GM12878 (cell line): Measurements from ENCODE around the gene TRAF7. TPM values are rescaled to one million over a fixed set of nuclear protein-coding genes. Genes with fewer than 3 reads are reported as not detected.

ENCODE experiments used
- CHD4 ChIP-seq: fragments of 200-600 bp; sonication (generic); IDR thresholded peaks from 2 replicates; pipeline ENCODE4 v1.6.1; 2016; ENCODE audit warnings: mild to moderate bottlenecking
- CREM ChIP-seq: IDR thresholded peaks from 2 replicates; pipeline ENCODE4 v1.6.1; 2014; ENCODE audit warnings: antibody characterized with exemption, low read depth
- CTCF ChIP-seq, 3 experiments: IDR thresholded peaks in 2 of 3; conservative IDR thresholded peaks in 1 of 3; 2 replicates each; pipeline ENCODE4 v1.5.1; 2011; ENCODE audit warnings: low read depth in 3 of 3, low read length in 3 of 3, mild to moderate bottlenecking in 3 of 3, control low read depth in 2 of 3, moderate library complexity in 2 of 3, inconsistent platforms in 1 of 3, mixed read lengths in 1 of 3; ENCODE audit not compliant: control insufficient read depth in 2 of 3, insufficient read depth in 1 of 3; ENCODE audit errors: extremely low read depth in 1 of 3
- EED ChIP-seq: sonication (generic); IDR thresholded peaks from 2 replicates; pipeline ENCODE4 v1.6.1; 2016; ENCODE audit warnings: antibody characterized with exemption, low read depth
- HDAC2 ChIP-seq: fragments of 200-600 bp; sonication (generic); IDR thresholded peaks from 2 replicates; pipeline ENCODE4 v1.6.1; 2017
- IKZF2 ChIP-seq, 2 experiments: fragments of 450-650 bp; IDR thresholded peaks; 2 replicates each; pipeline ENCODE4 v1.6.1; 2017; ENCODE audit warnings: mild to moderate bottlenecking in 2 of 2, moderate library complexity in 2 of 2
- LARP7 ChIP-seq: fragments of 450-650 bp; IDR thresholded peaks from 2 replicates; pipeline ENCODE4 v1.6.1; 2017; ENCODE audit warnings: mild to moderate bottlenecking
- MLLT1 ChIP-seq: fragments of 450-650 bp; IDR thresholded peaks from 2 replicates; pipeline ENCODE4 v1.6.1; 2016; ENCODE audit warnings: mild to moderate bottlenecking
- MTA2 ChIP-seq: fragments of 450-650 bp; IDR thresholded peaks from 2 replicates; pipeline ENCODE4 v1.6.1; 2016; ENCODE audit warnings: low read depth, mild to moderate bottlenecking, moderate library complexity
- MTA3 ChIP-seq: IDR thresholded peaks from 2 replicates; pipeline ENCODE4 v1.6.1; 2012; ENCODE audit warnings: low read length, inconsistent platforms, borderline replicate concordance
- MYB ChIP-seq: fragments of 150-350 bp; IDR thresholded peaks from 2 replicates; pipeline ENCODE4 v1.6.1; 2014; ENCODE audit warnings: mild to moderate bottlenecking, low read depth, low read length, borderline replicate concordance
- PML ChIP-seq: IDR thresholded peaks from 2 replicates; pipeline ENCODE4 v1.6.1; 2012; ENCODE audit warnings: low read length, inconsistent platforms
- RAD51 ChIP-seq: fragments of 450-650 bp; IDR thresholded peaks from 2 replicates; pipeline ENCODE4 v1.6.1; 2016; ENCODE audit warnings: moderate library complexity, mild to moderate bottlenecking, inconsistent platforms
- RCOR1 ChIP-seq: conservative IDR thresholded peaks from 2 replicates; pipeline ENCODE4 v1.6.1; 2012; ENCODE audit warnings: low read depth, low read length, improper control_type of control experiment
- SKIL ChIP-seq: fragments of 450-650 bp; IDR thresholded peaks from 2 replicates; pipeline ENCODE4 v1.6.1; 2017; ENCODE audit warnings: mild to moderate bottlenecking, low read depth, inconsistent platforms; ENCODE audit not compliant: poor library complexity, severe bottlenecking
- SUZ12 ChIP-seq: fragments of 200-600 bp; sonication (generic); IDR thresholded peaks from one replicate; pipeline ENCODE4 v1.6.1; 2018; ENCODE audit warnings: antibody characterized with exemption, mild to moderate bottlenecking; ENCODE audit not compliant: unreplicated experiment
- WRNIP1 ChIP-seq: IDR thresholded peaks from 2 replicates; pipeline ENCODE4 v1.6.1; 2011; ENCODE audit warnings: low read depth, low read length, improper control_type of control experiment, borderline replicate concordance
- ZNF622 ChIP-seq: fragments of 450-650 bp; IDR thresholded peaks from 2 replicates; pipeline ENCODE4 v1.6.1; 2017; ENCODE audit warnings: mild to moderate bottlenecking, inconsistent platforms
- polyA plus RNA-seq, 11 experiments: library from polyadenylated mRNA; depleted of rRNA in 4 of 11; unstranded in 6 of 11; stranded (reverse) in 5 of 11; fragments of >200 nt; fragmentation: Nextera tagmentation in 4 of 11; fragmentation: Illumina TruSeq in 1 of 11; extraction: Ambion mirVana in 4 of 11; extraction: Trizol in 1 of 11; gene quantifications; 1 replicate in 1 of 11; 2 replicates in 10 of 11; pipeline versions ENCODE4 v1.2.1 to v1.2.3, GENCODE V29; 2011 to 2016; ENCODE audit warnings: inconsistent platforms in 2 of 11, missing spikeins in 2 of 11, low read depth in 1 of 11
- total RNA-seq, 4 experiments: library from RNA; depleted of rRNA in 3 of 4; stranded (reverse); fragments of >200 nt in 3 of 4; fragmentation: Illumina TruSeq in 1 of 4; extraction: Trizol in 1 of 4; gene quantifications; 2 replicates each; pipeline versions ENCODE4 v1.2.1 to v1.2.3, GENCODE V29; 2013 to 2021
- TF ChIP-seq, protein P1 (sequence below): IDR thresholded peaks from 2 replicates; pipeline ENCODE4 v1.6.1; 2011; ENCODE audit warnings: low read depth, mild to moderate bottlenecking, low read length, moderate library complexity, borderline replicate concordance; ENCODE audit errors: extremely low read depth
- TF ChIP-seq, protein P2 (sequence below): fragments of 450-650 bp; conservative IDR thresholded peaks from 2 replicates; pipeline ENCODE4 v1.6.1; 2017; ENCODE audit warnings: mild to moderate bottlenecking, moderate library complexity
- TF ChIP-seq, protein P3 (sequence below): IDR thresholded peaks from 2 replicates; pipeline ENCODE4 v1.6.1; 2011; ENCODE audit warnings: mild to moderate bottlenecking, low read depth, low read length, moderate library complexity; ENCODE audit not compliant: insufficient replicate concordance

The TRAF7 gene
- total and polyA plus RNA-seq, 10 of the 15 experiments (the other 5 are each of a cell fraction or from before 2014, with no cell fraction given): 0.61 to 87.0 (median 30.0) TPM

GRCh38 chr16:2148714-2149629 lies 6.6 kb upstream of the TRAF7 start (continued):
- no peak for TF ChIP-seq RCOR1
- no peak for TF ChIP-seq WRNIP1
- TF ChIP-seq LARP7: peak; percentile 73; the same call in 1 of the 2 replicates
- no peak for TF ChIP-seq PML
- no peak for TF ChIP-seq RAD51
- no peak for TF ChIP-seq HDAC2
- TF ChIP-seq, protein P1, sequence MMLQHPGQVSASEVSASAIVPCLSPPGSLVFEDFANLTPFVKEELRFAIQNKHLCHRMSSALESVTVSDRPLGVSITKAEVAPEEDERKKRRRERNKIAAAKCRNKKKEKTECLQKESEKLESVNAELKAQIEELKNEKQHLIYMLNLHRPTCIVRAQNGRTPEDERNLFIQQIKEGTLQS: no peak
- TF ChIP-seq MTA2: no peak
- TF ChIP-seq MLLT1: no peak
- TF ChIP-seq, protein P2, sequence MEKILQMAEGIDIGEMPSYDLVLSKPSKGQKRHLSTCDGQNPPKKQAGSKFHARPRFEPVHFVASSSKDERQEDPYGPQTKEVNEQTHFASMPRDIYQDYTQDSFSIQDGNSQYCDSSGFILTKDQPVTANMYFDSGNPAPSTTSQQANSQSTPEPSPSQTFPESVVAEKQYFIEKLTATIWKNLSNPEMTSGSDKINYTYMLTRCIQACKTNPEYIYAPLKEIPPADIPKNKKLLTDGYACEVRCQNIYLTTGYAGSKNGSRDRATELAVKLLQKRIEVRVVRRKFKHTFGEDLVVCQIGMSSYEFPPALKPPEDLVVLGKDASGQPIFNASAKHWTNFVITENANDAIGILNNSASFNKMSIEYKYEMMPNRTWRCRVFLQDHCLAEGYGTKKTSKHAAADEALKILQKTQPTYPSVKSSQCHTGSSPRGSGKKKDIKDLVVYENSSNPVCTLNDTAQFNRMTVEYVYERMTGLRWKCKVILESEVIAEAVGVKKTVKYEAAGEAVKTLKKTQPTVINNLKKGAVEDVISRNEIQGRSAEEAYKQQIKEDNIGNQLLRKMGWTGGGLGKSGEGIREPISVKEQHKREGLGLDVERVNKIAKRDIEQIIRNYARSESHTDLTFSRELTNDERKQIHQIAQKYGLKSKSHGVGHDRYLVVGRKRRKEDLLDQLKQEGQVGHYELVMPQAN: peak; percentile 33; the same call in 1 of the 2 replicates
- no peak for TF ChIP-seq EED
- TF ChIP-seq CREM: no peak
- no peak for TF ChIP-seq ZNF622
- TF ChIP-seq MYB: no peak
- TF ChIP-seq, protein P3, sequence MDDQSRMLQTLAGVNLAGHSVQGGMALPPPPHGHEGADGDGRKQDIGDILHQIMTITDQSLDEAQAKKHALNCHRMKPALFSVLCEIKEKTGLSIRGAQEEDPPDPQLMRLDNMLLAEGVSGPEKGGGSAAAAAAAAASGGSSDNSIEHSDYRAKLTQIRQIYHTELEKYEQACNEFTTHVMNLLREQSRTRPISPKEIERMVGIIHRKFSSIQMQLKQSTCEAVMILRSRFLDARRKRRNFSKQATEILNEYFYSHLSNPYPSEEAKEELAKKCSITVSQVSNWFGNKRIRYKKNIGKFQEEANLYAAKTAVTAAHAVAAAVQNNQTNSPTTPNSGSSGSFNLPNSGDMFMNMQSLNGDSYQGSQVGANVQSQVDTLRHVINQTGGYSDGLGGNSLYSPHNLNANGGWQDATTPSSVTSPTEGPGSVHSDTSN: no peak
- no peak for TF ChIP-seq MTA3
- peak; percentile 28 for TF ChIP-seq SUZ12
- no peak for TF ChIP-seq SKIL
- peak in 1 of 3 experiments; percentile 28; a peak in 2 of 6 replicates for TF ChIP-seq CTCF (IDR thresholded peaks at IDR 0.05 in 2 of 3, conservative IDR thresholded peaks at IDR 0.05 in 1 of 3; ENCODE audit: control insufficient read depth in 2 of 3, extremely low read depth in 1 of 3, insufficient read depth in 1 of 3, low read depth in 3 of 3, low read length in 3 of 3)
- TF ChIP-seq CHD4: no peak
- TF ChIP-seq IKZF2 (IDR thresholded peaks at IDR 0.05): no peak
